Stimulated activated CD4-positive, alpha-beta T cell treated with anti-CD3 and anti-CD28 coated beads, Interleukin-12 subunit alpha, Interleukin-12 subunit beta, amount 100 ng/mL, for 48 hours (primary cell): ENCODE measurements around the gene TSPAN18.

Experiments used
- DNase-seq, 3 donors: peaks; one replicate each; pipeline ENCODE4 v3.0.0-alpha.2; 2020; ENCODE audit warnings: low read depth in 2 of 3, low spot score in 1 of 3

The TSPAN18 gene

DNA sequence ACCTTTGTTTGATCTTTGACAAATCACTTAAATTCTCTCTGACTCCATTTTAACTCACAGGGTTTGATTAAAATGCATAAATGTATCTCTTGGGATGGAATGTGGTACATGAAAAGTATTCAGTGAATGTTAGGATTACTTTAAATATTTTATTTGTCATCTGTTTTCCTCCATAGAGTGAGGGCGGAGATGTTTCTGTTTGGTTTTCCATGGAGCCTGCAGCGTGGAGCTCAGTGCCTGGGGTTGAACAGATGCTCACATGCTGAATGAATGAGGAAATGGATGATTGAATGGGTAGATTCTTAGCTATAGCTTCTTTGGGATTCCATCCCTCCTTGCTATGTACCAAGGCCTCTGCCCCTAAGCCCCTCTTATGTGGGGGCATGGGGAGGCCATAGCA, 10.0 kb downstream of the TSPAN18 start:
- DNase-seq = no peak

DNA sequence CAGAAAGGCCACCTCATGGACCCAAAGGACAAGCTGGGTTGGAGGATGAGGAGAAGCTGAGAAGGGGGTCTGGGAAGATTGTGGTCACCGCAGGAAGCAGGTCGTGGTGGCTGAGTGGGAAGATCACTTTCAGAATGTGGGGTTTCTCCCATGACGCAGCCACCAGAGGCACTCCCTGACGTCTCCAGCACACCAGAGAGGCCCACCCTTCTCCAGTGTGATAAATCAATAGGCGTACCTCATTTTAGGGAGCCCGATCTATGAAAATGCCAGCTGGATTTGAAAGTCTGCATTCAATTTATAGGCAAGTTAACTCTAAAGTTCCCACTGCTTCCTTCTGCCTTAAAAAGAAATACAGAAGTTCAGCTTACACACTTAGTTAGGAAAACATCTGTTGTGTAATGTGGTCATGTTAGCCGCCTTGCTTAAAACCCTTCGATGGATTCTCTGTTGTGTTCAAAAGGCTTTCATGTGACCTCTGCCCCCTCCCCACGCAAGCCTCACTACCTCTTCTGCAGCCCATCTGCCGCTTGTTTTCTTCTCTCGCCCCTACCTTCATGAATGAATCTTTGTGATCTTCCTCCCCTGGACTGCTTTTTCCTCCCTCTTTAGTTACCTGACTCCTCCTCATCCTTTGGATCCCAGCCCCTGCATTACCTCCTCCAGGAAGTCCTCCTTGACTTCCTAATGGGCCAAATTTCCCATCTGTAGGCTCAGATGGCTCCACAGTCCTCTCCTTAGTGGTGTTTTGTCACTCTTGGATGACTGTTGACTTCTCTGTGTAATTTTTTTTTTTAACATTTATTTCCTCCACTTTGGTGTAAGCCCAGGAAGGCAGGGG, 10.7 kb downstream of the TSPAN18 start:
- no peak for DNase-seq

DNA sequence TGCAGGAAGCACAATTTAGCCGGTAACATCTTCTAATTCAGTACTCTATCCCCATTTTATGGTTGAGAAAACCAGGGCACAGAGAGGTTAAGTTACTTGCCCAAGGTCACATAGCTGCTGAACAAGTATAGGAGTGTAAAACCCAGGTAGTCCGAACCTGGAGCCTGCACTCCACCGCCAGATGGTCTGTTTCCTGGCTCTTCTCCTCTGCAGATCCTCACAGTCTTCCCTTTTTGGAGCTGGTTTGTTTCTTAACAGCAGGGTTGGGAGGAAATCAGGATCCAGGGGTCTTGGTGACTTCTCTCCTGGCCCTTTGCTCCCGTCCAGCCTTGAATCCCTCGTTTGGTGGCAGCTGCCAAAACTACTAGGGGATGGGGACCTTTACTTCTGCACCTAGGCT, 12.0 kb downstream of the TSPAN18 start:
- DNase-seq = no peak

DNA sequence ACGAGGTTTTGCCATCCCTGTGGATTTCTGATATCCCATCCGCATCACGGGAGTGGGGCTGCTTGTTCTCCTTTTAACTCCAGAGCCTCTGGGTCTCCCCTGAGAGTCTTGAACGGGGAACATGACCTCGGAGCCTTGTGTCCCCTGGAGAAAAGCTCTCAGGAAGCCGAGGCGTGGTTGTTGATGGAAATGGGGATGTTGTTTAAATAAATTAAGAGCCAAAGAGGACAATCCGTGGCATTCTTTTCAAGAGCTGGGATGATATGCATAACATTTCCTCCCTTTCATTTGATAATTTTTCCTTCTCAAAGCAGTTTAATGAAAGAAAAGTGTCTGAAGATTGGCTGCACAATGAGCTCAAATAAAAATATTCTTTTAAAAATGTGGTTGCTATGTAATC, 14.2 kb downstream of the TSPAN18 start:
- DNase-seq = no peak

DNA sequence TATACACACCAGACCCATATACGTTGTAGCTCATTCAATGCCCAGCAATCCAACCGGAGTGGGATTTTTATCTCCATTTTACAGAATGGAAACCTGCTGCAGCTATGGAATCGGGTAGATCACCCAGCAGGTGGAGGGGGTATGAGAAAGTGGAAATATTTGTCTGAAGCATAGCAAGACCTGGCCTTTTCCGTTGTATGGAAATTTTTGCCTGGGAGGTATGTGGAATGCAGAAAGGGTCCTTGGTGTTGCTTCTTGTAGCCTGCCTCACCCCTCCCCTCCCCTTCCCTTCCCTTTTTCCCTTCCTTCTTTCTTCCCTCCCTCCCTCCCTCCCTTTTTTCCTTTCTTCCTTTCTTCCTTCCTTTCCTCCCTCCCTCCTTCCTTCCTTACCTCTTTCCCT, 15.2 kb downstream of the TSPAN18 start:
- DNase-seq = no peak

DNA sequence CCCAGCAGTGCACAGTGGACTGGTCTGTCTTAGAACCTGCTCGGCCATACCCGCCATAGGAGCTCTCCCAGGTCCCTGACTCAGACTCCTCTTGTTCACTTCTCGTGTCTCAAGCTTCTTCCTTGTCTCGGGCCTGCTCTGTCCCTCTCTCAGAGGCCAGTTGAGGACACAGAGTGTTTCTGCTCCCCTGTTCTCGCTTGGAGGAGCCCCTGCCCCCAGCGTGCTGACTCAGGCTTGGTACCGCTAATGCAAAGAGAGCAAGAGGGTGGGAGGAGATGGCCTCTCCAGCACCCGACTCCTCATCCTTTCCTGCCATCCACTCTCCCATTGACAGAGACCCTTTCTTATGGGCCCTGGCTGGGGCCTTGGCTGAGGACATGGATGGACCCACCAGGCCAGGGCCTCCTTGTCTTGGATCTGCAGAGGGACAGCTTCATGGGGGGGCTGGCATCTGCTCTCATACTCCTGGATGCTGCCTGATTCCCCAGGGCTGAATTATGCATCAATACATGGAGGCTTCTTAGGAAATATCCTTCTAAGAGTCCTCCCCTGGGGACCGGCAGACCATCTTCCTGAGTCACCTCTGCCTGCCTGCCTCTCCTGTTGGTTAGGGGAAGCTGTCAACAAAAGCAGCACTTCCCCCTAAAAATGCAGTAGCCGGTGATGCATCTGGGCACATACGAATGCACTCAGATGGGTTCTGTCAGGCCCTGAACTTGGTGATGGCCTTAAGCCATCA, 15.9 kb downstream of the TSPAN18 start:
- DNase-seq = no peak

DNA sequence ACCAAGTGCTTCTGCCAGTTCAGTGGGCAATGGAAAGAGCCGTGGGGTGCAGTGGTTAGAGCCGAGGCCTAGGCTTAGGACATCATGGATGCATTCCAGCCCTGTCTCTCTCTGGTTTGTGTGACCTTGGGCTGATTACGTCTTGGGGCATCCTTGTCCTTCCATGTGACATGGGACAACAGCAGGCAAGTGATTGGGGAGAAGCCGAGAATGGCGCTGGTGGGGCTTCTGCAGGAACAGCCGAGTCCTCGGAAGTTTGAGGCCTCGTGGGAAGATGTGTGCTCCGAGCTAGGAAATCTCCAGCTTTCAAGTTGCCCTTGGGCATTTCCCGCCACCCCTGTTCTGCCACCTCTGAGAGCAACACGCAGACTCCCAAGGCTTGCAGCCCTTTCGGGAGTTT, 16.6 kb downstream of the TSPAN18 start:
- no peak for DNase-seq

DNA sequence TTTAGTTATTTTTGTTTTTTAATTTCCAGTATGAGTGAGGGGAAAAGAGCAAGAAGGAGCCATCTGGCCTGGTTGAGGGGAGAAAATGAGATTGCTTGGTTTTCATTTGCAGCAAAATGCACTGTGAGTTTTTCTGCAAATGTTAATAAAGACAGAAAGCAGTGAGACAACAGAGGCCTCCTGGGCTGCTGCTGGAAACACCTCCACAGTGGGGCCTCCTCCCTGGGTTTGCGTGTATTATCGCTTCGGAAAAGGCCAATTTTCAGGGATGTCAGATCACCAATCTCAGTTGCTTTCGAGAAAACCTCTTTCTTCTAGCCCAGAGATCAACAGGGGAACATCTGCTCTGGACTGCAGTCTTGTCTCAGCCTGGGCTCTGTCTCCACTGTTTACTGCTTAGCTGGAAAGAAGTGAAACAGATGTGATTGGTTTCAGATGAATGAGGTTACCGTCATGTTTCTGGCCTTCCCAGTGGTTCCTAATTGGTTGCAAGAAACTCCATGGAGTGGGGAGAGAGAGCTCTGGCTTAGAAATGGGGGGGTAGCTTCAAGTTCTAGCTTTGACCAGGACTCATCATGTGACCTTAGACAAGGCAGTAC, 17.3 kb downstream of the TSPAN18 start:
- no peak for DNase-seq

DNA sequence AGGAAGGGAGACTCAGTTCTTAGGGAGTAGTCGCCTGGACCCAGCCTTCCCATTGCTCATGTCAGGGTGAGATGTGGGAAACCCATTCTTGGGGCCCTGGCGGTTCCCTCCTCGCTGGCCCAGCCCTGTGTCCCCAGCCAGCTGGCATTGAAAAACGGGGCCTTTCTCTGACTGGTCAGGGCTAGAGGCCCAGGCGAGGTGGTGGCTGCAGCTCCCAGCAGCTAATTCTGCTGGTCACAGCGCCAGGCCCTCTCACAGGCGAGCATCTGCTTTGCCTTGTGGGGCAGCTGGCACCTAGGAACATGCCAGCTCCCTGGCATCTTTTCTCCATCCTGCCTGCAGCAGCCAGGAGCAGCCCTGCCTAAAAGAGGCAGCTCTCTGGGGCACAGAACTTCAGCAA, 20.1 kb downstream of the TSPAN18 start:
- no peak for DNase-seq

DNA sequence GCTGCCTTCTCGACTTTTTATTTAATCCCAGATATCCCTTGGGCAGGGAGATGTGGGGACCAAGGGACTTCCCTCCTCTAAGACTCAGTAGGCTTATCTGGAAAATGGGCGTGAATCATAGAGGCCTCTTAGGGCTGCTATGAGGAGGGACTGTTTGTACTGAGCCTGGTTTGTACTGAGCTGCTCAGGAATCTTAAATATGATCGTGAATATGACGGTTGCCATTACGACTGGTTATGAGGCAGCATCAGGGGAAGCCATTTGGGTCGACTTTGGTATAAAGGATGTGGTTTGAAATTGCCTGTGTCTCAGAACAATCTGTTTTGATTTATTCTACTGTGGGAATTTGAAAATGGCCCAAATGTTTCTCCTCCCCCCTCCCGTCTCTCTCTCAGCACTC, 20.6 kb downstream of the TSPAN18 start:
- no peak for DNase-seq

DNA sequence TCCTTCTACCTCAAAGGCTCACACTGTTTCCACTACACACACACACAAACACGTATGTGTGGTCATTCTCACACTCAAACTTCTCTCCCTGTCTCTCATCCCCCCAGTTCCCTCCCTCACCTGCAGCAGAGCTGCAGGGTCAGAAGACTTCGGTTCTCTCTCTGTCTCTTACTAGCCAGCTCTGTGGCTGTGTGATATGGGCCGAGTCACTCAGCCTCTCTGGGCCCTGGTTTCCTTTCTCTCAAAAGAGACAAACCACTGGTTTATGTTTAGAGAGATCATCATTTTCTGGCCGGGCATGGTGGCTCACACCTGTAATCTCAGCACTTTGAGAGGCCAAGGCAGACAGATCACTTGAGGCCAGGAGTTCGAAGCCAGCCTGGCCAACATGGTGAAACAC, 21.1 kb downstream of the TSPAN18 start:
- no peak for DNase-seq

DNA sequence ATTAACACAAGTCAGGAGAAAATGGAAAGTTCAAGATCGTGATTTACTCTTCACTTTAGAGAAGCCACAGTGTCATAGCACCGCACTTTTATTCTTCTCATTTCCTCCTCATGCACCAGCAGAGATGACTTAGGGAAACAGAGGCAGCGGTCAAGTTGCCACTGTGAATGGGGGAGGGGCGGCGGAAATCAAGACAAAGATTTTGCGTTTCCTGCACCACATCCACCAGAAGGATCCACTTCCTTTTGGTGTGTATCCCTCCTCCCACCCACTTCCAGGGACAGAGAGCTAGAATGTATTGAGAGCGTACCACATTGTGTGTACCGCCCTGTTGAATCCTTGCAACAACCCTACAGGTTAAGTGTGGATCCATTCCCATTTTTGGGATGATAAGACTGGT, 21.8 kb downstream of the TSPAN18 start:
- no peak for DNase-seq

DNA sequence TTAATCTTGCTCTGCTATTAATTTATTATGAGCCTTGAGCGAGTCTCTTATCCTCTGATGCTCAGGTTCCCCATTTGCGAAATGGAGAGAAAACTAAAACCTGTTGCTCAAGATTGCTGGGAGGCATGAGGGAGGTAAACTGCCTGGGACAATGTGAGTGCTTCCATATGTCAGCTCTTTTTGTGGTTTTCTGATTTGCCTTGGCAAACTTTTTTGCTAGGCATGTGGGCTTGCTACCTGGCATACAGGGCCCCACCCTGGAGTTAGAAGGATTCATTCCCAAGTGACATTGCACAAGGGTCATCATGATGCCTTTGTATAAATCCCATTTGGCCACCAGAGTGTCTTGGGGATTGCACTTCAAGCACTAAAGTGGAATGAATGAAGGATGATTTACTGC, 22.4 kb downstream of the TSPAN18 start:
- no peak for DNase-seq

DNA sequence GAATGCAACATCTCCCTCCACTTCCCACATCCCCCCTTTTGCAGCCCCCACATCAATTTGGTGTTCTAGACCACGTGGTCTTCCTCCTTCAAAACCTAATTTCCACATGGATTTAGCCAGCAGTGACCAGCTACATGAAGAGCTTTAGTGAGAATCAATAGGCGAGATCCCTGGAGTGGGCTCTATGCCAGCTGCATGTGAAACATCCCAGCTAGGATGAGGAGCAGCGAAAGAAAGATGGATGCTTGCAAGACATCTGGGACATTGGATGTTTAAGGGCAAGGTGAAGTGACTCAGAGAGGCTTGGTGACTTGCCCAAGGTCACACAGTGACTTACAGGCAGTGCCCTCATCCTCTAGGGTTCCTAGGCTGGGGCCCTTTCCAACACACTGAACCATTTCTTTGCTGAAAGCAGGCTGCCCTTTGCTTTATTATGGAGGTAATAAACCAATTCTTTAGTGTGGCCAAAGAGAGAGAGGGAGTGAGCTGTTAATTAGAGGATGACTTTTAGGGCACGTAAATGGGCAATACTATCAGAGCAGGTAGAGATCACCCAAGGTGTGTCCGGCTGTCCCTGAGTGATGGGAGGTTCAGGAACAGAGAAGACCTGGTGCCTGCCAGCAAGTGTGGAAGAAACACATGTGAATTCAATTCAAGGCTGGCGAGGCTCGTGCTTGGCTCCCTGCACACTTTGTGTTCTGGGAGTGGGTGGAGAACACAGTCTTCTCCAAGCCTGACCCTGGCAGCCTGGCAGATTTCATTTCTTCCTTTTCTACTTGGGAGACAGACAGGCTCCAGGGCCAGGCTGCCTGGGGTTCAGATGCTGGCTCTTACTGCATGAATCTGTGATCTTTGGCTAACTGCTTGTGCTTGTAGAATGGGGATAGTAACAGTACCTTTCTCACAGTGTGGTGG, 24.0 kb downstream of the TSPAN18 start:
- DNase-seq = no peak

DNA sequence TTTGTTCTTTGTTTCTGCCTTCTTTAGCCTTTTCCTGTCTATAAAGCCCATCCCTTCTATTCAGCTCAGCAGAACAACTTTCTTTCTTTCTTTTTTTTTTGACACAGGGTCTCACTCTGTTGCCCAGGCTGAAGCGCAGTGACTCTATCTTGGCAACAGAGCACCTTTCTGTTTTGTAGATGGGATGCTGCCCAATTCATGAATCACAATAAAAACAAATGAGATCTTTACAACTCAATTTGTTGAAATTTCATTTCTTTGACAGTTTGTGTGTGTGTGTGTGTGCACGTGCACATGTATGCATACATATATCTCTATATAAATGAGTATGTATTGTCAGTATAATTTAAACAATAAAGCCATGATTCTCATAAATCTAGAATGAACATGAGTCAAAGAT, 25.5 kb downstream of the TSPAN18 start:
- DNase-seq = no peak

DNA sequence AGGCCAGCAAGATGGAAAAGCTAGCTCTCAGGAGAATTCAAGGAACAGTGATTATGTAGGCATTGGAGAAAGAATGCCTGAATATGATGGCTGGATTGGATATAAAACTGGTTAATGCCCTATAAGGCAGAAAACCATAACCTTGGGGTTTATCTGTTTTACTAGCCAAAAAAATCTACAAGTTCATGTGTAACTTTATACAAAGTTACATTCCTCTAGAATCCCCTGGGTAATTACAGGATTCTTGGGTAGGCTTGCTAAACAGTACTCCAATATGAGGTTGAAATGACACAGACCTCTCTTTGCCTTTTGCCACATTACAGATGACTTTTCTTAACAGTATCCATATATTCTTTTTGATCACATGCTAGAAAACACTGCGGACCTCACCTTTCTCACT, 26.0 kb downstream of the TSPAN18 start:
- DNase-seq = no peak

DNA sequence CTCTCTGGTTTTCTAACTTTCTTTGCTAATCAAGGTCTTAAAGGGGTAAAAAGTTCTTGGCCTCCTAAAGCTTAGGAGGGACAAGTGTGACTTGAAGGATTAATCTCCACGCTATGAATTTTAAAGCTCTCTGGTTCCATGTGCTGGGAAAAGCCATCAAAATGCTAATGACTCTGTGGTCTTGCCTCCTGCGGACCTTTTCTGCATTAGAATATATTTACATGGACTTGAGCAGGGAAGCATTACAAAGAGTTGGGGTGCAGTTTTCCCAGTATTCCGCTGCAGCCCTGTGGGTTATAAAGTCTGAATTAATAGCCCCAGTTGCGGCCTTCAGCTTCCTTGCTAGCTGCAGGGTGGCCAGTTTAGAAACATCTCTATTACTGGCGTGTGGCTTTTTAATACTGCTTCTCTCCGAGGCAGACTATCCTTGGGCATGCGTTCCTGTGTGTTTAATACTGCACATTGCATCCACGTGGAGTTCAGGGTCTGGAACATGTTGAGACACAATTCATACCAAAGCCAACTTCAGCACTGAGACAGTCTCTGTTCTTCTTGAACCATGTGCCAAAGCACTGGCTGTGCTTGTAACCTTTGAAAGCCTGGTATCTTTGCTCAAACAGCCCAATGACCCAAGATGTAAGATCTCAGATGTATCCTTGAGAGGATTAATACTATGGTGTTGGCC, 27.3 kb downstream of the TSPAN18 start:
- DNase-seq = no peak

DNA sequence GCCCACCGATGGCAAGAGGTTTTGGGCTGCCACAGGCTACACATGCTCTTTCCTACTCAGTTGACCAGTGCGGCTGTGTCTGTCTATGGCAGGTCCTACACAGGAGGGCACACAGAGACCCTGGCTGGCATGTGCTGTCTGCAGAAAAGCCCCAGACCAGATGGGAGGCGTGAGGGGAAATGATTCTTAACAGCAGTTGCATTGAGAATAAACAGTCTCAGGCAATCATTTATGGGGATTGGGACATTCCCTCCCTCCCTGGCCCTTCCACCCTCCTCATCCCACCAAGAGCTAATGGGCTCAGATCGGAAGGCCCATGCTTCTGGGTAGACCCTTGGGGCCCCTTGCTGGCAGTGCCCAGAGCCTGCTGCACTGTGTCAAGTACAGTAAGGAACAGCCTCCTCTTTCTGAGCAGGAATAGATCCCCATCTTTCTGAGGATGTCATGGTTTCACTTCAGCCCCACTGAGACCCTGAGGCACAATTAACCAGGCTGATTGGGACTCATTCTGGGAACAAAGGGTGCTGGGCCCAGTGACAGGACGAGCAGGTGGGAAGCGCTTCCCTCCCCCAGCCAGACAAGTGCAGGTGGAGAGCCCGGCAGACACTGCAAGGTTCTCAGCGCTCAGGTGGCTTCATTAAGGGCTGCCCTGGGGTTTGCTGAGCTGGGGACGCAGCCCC, 28.3 kb downstream of the TSPAN18 start:
- no peak for DNase-seq

DNA sequence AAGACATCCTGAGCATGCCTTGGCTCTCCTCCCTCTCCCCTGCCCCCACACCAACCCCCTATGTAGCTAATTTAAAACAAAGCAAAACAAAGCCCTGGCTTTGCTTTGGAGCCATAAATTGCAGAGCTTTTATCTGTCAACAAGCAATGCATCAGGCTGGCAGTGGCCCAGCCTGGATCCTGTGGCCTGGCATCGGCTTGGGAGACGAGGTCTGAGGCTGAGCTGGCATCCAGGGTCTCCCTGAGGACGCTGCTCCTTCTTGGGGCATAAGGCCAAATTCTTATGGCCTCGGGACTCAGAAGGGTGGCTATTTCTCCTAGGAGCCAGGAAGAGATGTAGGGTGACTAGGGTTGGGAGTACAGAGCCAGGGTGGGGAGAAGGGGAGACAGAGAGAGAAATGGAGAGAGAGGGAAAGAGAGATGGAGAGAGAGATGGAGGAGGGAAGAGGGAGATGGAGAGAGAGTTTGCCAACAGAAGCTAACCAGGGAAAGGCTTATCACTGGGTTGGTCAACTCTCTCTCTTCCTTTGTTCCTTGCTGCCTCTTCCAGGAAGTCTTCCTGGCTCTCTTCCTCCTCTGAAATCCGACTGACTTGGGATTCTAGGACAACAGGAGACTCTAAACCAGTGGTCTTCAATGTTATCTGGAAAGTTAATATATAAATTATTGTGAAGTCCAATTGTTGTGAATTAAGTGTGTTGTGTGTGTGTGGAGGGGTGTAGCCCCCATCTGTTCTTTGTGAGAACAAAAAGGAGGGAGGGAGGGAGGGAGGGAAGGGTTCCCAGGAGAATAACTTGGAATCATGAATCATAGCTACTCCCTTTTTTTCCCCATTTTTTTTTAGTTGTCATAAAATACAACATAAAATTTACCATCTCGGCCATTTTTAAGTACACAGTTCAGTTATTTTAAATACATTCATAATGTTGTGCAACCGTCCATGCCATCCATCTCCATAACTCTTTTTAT, 29.1 kb downstream of the TSPAN18 start:
- DNase-seq = no peak
